SK-N-SH (cell line): ENCODE results near the gene RAB20. TPM values are rescaled to one million over a fixed set of nuclear protein-coding genes. Genes with fewer than 3 reads are reported as not detected.

Source experiments
- CTCF ChIA-PET: fragments of 300-600, 350-600 bp; formaldehyde crosslinking; extraction: SDS; loops from one replicate; lab custom pipeline; 2021; lab: Yijun Ruan, JAX
- POLR2A ChIA-PET: fragments of 350-600 bp; sonication (Branson Sonifier 250); formaldehyde crosslinking; extraction: SDS; loops from one replicate; lab custom pipeline; 2020; ENCODE audit warnings: antibody characterized with exemption, inconsistent platforms; lab: Yijun Ruan, JAX
- DNase-seq: peaks from one replicate; pipeline ENCODE4 v3.0.0; 2012
- H2AFZ ChIP-seq: fragments of 200-600 bp; sonication (generic); 2 replicates; pipeline ENCODE4 v1.8.1; 2016; ENCODE audit warnings: antibody characterized with exemption, mild to moderate bottlenecking, low read depth
- H3F3A ChIP-seq: fragments of 200-600 bp; sonication (generic); replicated peaks from 2 replicates; pipeline ENCODE3; 2016; ENCODE audit warnings: antibody characterized with exemption, mild to moderate bottlenecking; ENCODE audit not compliant: insufficient read depth
- H3K27ac ChIP-seq, 2 experiments: fragments of 200-500 bp in 1 of 2; fragments of 200-600 bp in 1 of 2; sonication (Bioruptor generic) in 1 of 2; sonication (generic), shearing (Covaris generic) in 1 of 2; 2 replicates each; pipeline versions ENCODE4 v1.5.1 to v1.6.1; 2014 to 2016; ENCODE audit warnings: low read depth in 2 of 2, inconsistent platforms in 1 of 2, low read length in 1 of 2, mild to moderate bottlenecking in 1 of 2, mixed read lengths in 1 of 2
- H3K27me3 ChIP-seq: fragments of 200-600 bp; sonication (generic), shearing (Covaris generic); 2 replicates; pipeline ENCODE4 v1.6.1; 2016; ENCODE audit warnings: mixed run types; ENCODE audit not compliant: insufficient read depth
- H3K36me3 ChIP-seq, 2 experiments: fragments of 200-500 bp in 1 of 2; fragments of 200-600 bp in 1 of 2; sonication (Bioruptor generic) in 1 of 2; sonication (generic) in 1 of 2; replicated peaks in 1 of 2; 2 replicates each; pipeline versions ENCODE3 to v1.5.1; 2014 to 2016; ENCODE audit warnings: low read length in 1 of 2, mild to moderate bottlenecking in 1 of 2; ENCODE audit not compliant: insufficient read depth in 2 of 2, control insufficient read depth in 1 of 2
- H3K4me1 ChIP-seq, 2 experiments: fragments of 200-500 bp in 1 of 2; fragments of 200-600 bp in 1 of 2; sonication (Bioruptor generic) in 1 of 2; sonication (generic), shearing (Covaris generic) in 1 of 2; 2 replicates each; pipeline versions ENCODE4 v1.5.1 to v1.6.1; 2014 to 2016; ENCODE audit warnings: low read depth in 1 of 2, low read length in 1 of 2, mixed run types in 1 of 2; ENCODE audit not compliant: insufficient read depth in 2 of 2, control insufficient read depth in 1 of 2
- H3K4me2 ChIP-seq: fragments of 200-600 bp; sonication (generic), shearing (Covaris generic); 2 replicates; pipeline ENCODE4 v1.6.1; 2017; ENCODE audit warnings: mixed run types
- H3K4me3 ChIP-seq, 2 experiments: fragments of 200-500 bp in 1 of 2; fragments of 200-600 bp in 1 of 2; sonication (Bioruptor generic) in 1 of 2; sonication (generic), shearing (Covaris generic) in 1 of 2; 2 replicates each; pipeline versions ENCODE4 v1.5.1 to v1.8.1; 2014 to 2016; ENCODE audit warnings: low read depth in 2 of 2, inconsistent platforms in 1 of 2, low read length in 1 of 2, mild to moderate bottlenecking in 1 of 2, mixed read lengths in 1 of 2, moderate library complexity in 1 of 2
- H3K79me2 ChIP-seq: fragments of 200-600 bp; sonication (generic); 2 replicates; pipeline ENCODE4 v1.8.1; 2017; ENCODE audit warnings: mild to moderate bottlenecking; ENCODE audit not compliant: insufficient read depth
- H3K9ac ChIP-seq: fragments of 200-600 bp; sonication (generic); 2 replicates; pipeline ENCODE4 v1.6.1; 2017; ENCODE audit warnings: mixed run types
- H3K9me2 ChIP-seq: fragments of 200-600 bp; sonication (generic); 2 replicates; pipeline ENCODE4 v1.6.1; 2017; ENCODE audit warnings: mixed run types
- H3K9me3 ChIP-seq: fragments of 200-600 bp; sonication (generic); 2 replicates; pipeline ENCODE4 v1.6.1; 2017; ENCODE audit warnings: mixed run types, mild to moderate bottlenecking, moderate library complexity
- H4K20me1 ChIP-seq: fragments of 200-600 bp; sonication (generic); 2 replicates; pipeline ENCODE4 v1.6.1; 2017; ENCODE audit warnings: mild to moderate bottlenecking, mixed run types; ENCODE audit not compliant: insufficient read depth
- CTCF ChIP-seq: fragments of 200-600 bp; sonication (generic); IDR thresholded peaks from 2 replicates; pipeline ENCODE4 v1.6.1; 2017; ENCODE audit warnings: antibody characterized with exemption, mild to moderate bottlenecking, moderate library complexity
- ELF1 ChIP-seq: IDR thresholded peaks from 2 replicates; pipeline ENCODE4 v1.4.0; 2012
- EP300 ChIP-seq, 2 experiments: IDR thresholded peaks; 2 replicates each; pipeline versions ENCODE4 v1.4.0 to v1.6.1; 2012; ENCODE audit warnings: borderline replicate concordance in 1 of 2, low read depth in 1 of 2, low read length in 1 of 2
- EZH2phosphoT487 ChIP-seq: fragments of 200-600 bp; sonication (generic); IDR thresholded peaks from 2 replicates; pipeline ENCODE4 v1.6.1; 2017; ENCODE audit warnings: low read depth, mixed run types, mild to moderate bottlenecking, antibody characterized with exemption, moderate library complexity, borderline replicate concordance
- FOXJ3 ChIP-seq: sonication (generic); formaldehyde crosslinking; IDR thresholded peaks from 2 replicates; pipeline ENCODE4 v1.5.1; 2020; ENCODE audit warnings: mild to moderate bottlenecking, missing genetic modification reagents
- FOXM1 ChIP-seq: IDR thresholded peaks from 2 replicates; pipeline ENCODE4 v1.4.0; 2012; ENCODE audit warnings: low read depth, mild to moderate bottlenecking
- IRF3 ChIP-seq: fragments of 150-350 bp; IDR thresholded peaks from 2 replicates; pipeline ENCODE4 v1.6.1; 2016; ENCODE audit warnings: mild to moderate bottlenecking, low read depth, low read length
- MXI1 ChIP-seq: IDR thresholded peaks from 2 replicates; pipeline ENCODE4 v1.6.1; 2012; ENCODE audit warnings: mild to moderate bottlenecking, low read depth, low read length, improper control_type of control experiment
- PBX3 ChIP-seq: IDR thresholded peaks from 2 replicates; pipeline ENCODE4; 2012
- RCOR1 ChIP-seq: fragments of 150-350 bp; IDR thresholded peaks from 2 replicates; pipeline ENCODE4 v1.6.1; 2017; ENCODE audit warnings: antibody characterized with exemption, low read length
- REST ChIP-seq: IDR thresholded peaks from 2 replicates; pipeline ENCODE4 v1.6.1; 2012; ENCODE audit warnings: mild to moderate bottlenecking, low read depth, low read length, moderate library complexity
- TAF1 ChIP-seq: IDR thresholded peaks from 2 replicates; pipeline ENCODE4 v1.6.1; 2012; ENCODE audit warnings: low read depth, mild to moderate bottlenecking, low read length, moderate library complexity, borderline replicate concordance
- USF1 ChIP-seq: IDR thresholded peaks from 2 replicates; pipeline ENCODE4 v1.4.0; 2012; ENCODE audit warnings: low read depth, borderline replicate concordance
- YY1 ChIP-seq: IDR thresholded peaks from 2 replicates; pipeline ENCODE4 v1.4.0; 2012; ENCODE audit warnings: low read depth, mild to moderate bottlenecking
- WGBS: methylation state at CpG from one replicate; pipeline ENCODE4 v1.1.6; 2017; ENCODE audit warnings: low lambda C conversion rate; 5-methylcytosine and 5-hydroxymethylcytosine counted together
- polyA plus RNA-seq, 3 experiments: library from polyadenylated mRNA; depleted of rRNA; stranded (reverse); fragments of >200 nt; gene quantifications; 2 replicates each; pipeline ENCODE4 v1.2.3, GENCODE V29; 2012

The RAB20 gene
- polyA plus RNA-seq, 1 of the 3 experiments (the other 2 are of a cell fraction) = 5.2 TPM

- Histone ChIP-seq H3K9ac (no peak overlapping the region), H3K27me3 (peaks cover 12% of the 10 kb centered on the region; the same call in 1 of the 2 replicates)
- DNase-seq = no peak
Measured at GRCh38 chr13:110574161-110574560, 12.6 kb upstream of the RAB20 start.

More at GRCh38 chr13:110574161-110574560, 12.6 kb upstream of the RAB20 start:
- H2AFZ ChIP-seq = no peak overlapping the region
- no peak for TF ChIP-seq IRF3
- TF ChIP-seq RCOR1 = no peak
- no peak for TF ChIP-seq EP300 (IDR thresholded peaks at IDR 0.05; ENCODE audit: borderline replicate concordance in 1 of 2, low read depth in 1 of 2, low read length in 1 of 2)
- TF ChIP-seq EZH2phosphoT487 = no peak
- TF ChIP-seq FOXM1 = no peak
- no peak for TF ChIP-seq REST
- no peak for TF ChIP-seq MXI1
- no peak for TF ChIP-seq CTCF
- no peak for TF ChIP-seq ELF1
- TF ChIP-seq USF1 = no peak
- no peak for TF ChIP-seq FOXJ3 (CRISPR knock-in tag)
- no peak for TF ChIP-seq PBX3
- TF ChIP-seq TAF1 = no peak
- no peak for TF ChIP-seq YY1
- no peak overlapping the region for H3K4me2 ChIP-seq
- CTCF ChIA-PET = interaction anchor here (1.9 kb wide), 1 partner anchor 19 kb away, joined by 5 read pairs; no protein-coding TSS in a partner anchor
- no peaks in the 10 kb centered on the region for H3K36me3 ChIP-seq
- no peaks in the 10 kb centered on the region for H3K9me3 ChIP-seq
- H3F3A ChIP-seq = no peaks in the 10 kb centered on the region
- no peaks in the 10 kb centered on the region for H4K20me1 ChIP-seq
- no peaks in the 10 kb centered on the region for H3K79me2 ChIP-seq
- 68% methylated on average over 8 of the region's 9 CpGs for WGBS
- no peak overlapping the region for H3K4me3 ChIP-seq
- POLR2A ChIA-PET = no interaction called here
- no peak overlapping the region for H3K27ac ChIP-seq
- H3K9me2 ChIP-seq = no peaks in the 10 kb centered on the region
- H3K4me1 ChIP-seq = peaks cover 0 to 4% of the 10 kb centered on the region in 2 experiments; a peak in 1 of 4 replicates
